ENCODE results near the gene AQP12B. TPM values are rescaled to one million over a fixed set of nuclear protein-coding genes. Genes with fewer than 3 reads are reported as not detected.

The AQP12B gene
- total RNA-seq, 1 donor from 2014 or later = not detected

DNA sequence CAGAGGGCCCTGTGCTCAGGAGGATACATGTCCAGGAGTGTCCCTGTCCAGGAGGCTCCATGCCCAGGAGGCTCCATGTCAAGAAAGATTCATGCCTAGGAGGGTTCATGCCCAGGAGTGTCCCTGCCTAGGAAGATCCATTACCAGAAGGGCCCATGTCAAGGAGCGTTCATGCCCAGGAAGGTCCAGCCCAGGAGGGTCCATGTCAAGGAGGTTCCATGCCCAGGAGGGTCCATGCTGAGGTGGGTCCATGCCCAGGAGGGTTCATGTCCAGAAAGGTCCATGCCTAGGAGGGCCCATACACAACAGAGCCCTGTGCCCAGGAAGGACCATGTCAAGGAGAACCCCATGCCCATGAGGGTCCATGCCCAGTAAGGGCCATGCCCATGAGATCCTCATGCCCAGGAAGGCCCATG is 50.4 kb downstream of the AQP12B start:
- no peak for DNase-seq (ENCODE audit: low spot score)
- Mint-ChIP-seq H3K4me3 (ENCODE audit: unreplicated experiment) (no peak overlapping the region), H3K9me3 (ENCODE audit: unreplicated experiment) (peaks cover 12% of the 10 kb centered on the region), H3K36me3 (ENCODE audit: low read depth, unreplicated experiment) (peaks cover 7% of the 10 kb centered on the region), H3K27ac (ENCODE audit: unreplicated experiment) (no peak overlapping the region), H3K4me1 (ENCODE audit: unreplicated experiment) (no peaks in the 10 kb centered on the region), H3K27me3 (ENCODE audit: unreplicated experiment) (peaks cover 12% of the 10 kb centered on the region)
- TF ChIP-seq, protein P1, sequence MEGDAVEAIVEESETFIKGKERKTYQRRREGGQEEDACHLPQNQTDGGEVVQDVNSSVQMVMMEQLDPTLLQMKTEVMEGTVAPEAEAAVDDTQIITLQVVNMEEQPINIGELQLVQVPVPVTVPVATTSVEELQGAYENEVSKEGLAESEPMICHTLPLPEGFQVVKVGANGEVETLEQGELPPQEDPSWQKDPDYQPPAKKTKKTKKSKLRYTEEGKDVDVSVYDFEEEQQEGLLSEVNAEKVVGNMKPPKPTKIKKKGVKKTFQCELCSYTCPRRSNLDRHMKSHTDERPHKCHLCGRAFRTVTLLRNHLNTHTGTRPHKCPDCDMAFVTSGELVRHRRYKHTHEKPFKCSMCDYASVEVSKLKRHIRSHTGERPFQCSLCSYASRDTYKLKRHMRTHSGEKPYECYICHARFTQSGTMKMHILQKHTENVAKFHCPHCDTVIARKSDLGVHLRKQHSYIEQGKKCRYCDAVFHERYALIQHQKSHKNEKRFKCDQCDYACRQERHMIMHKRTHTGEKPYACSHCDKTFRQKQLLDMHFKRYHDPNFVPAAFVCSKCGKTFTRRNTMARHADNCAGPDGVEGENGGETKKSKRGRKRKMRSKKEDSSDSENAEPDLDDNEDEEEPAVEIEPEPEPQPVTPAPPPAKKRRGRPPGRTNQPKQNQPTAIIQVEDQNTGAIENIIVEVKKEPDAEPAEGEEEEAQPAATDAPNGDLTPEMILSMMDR (IDR thresholded peaks at IDR 0.05; ENCODE audit: unreplicated experiment) = no peak

DNA sequence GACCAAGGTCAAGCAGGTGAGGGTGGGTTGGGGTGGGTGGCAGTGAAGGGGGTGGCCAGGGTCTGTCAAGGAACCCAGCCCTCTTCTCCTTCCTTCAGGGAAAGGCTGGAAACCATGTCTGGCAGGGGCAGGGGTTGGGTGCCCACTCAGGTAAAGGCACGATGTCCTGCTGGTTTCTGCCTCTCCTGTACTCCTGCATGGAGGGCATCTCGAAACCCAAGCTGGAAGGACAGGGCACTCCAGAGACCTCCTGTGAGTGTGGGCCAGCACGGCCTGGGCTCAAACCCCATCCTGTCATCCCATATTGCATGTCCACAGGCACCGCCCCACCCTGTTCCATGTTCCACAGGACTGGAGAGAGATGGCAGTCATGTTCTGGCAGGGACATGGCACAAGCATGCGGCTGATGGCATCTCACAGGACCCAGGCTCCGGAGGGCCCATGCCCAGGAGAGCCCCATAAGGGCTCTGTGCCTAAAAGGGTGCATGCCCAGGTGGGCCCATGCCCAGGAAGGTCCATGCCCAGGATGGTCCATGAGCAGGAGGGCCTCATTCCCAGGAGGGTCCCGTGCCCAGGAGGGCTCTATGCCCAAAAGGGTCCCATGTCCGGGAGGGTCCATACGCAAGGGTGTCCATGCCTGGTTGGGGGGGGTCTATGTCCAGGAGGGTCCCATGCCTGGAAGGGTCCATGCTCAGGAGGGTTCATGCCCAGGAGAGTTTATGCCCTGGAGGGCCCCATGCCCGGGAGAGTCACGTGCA is 51.0 kb downstream of the AQP12B start:
- H3K27ac Mint-ChIP-seq (ENCODE audit: unreplicated experiment) = no peak overlapping the region
- H3K9me3 Mint-ChIP-seq (ENCODE audit: unreplicated experiment) = peaks cover 12% of the 10 kb centered on the region
- H3K27me3 Mint-ChIP-seq (ENCODE audit: unreplicated experiment) = peaks cover 10% of the 10 kb centered on the region
- no peaks in the 10 kb centered on the region for H3K4me1 Mint-ChIP-seq (ENCODE audit: unreplicated experiment)
- TF ChIP-seq, protein P1 (IDR thresholded peaks at IDR 0.05; ENCODE audit: unreplicated experiment) = no peak
- H3K36me3 Mint-ChIP-seq (ENCODE audit: low read depth, unreplicated experiment) = peaks cover 7% of the 10 kb centered on the region
- no peak for DNase-seq (ENCODE audit: low spot score)
- no peak overlapping the region for H3K4me3 Mint-ChIP-seq (ENCODE audit: unreplicated experiment)

DNA sequence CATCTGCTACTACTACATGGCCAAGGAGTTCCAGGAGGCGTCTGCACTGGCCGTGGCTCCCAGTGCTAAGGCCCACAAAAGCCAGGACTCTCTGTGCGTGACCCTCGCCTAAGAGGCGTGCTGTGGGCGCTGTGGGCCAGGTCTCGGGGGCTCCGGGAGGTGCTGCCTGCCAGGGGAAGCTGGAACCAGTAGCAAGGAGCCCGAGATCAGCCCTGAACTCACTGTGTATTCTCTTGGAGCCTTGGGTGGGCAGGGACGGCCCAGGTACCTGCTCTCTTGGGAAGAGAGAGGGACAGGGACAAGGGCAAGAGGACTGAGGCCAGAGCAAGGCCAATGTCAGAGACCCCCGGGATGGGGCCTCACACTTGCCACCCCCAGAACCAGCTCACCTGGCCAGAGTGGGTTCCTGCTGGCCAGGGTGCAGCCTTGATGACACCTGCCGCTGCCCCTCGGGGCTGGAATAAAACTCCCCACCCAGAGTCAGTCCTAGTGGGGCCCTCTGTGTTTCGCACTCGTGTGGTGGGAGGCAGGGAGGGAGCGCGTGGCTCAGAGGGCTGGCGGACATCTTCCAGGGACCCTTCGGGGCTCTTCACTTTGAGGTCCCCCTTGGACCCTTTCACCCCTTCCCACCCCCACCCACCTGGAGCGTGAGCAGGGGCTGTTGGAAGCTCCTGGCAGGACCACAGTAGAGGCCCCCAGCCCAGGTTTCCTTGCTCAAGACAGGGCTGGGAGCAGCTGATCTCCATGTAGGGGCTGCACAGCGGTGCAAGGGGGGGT is 51.7 kb downstream of the AQP12B start:
- Mint-ChIP-seq H3K27me3 (ENCODE audit: unreplicated experiment) (peaks cover 10% of the 10 kb centered on the region), H3K27ac (ENCODE audit: unreplicated experiment) (no peak overlapping the region), H3K4me1 (ENCODE audit: unreplicated experiment) (no peaks in the 10 kb centered on the region), H3K4me3 (ENCODE audit: unreplicated experiment) (no peak overlapping the region), H3K36me3 (ENCODE audit: low read depth, unreplicated experiment) (peaks cover 7% of the 10 kb centered on the region), H3K9me3 (ENCODE audit: unreplicated experiment) (peaks cover 12% of the 10 kb centered on the region)
- TF ChIP-seq, protein P1 (IDR thresholded peaks at IDR 0.05; ENCODE audit: unreplicated experiment) = no peak
- DNase-seq (ENCODE audit: low spot score) = no peak

DNA sequence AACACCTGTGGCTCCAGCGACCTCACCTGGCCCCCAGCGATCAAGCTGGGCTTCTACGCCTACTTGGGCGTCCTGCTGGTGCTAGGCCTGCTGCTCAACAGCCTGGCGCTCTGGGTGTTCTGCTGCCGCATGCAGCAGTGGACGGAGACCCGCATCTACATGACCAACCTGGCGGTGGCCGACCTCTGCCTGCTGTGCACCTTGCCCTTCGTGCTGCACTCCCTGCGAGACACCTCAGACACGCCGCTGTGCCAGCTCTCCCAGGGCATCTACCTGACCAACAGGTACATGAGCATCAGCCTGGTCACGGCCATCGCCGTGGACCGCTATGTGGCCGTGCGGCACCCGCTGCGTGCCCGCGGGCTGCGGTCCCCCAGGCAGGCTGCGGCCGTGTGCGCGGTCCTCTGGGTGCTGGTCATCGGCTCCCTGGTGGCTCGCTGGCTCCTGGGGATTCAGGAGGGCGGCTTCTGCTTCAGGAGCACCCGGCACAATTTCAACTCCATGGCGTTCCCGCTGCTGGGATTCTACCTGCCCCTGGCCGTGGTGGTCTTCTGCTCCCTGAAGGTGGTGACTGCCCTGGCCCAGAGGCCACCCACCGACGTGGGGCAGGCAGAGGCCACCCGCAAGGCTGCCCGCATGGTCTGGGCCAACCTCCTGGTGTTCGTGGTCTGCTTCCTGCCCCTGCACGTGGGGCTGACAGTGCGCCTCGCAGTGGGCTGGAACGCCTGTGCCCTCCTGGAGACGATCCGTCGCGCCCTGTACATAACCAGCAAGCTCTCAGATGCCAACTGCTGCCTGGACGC is 52.5 kb downstream of the AQP12B start:
- Mint-ChIP-seq H3K36me3 (ENCODE audit: low read depth, unreplicated experiment) (peaks cover 7% of the 10 kb centered on the region), H3K4me1 (ENCODE audit: unreplicated experiment) (no peaks in the 10 kb centered on the region), H3K4me3 (ENCODE audit: unreplicated experiment) (no peak overlapping the region), H3K27me3 (ENCODE audit: unreplicated experiment) (peaks cover 9% of the 10 kb centered on the region), H3K9me3 (ENCODE audit: unreplicated experiment) (peaks cover 12% of the 10 kb centered on the region), H3K27ac (ENCODE audit: unreplicated experiment) (no peak overlapping the region)
- TF ChIP-seq, protein P1 (IDR thresholded peaks at IDR 0.05; ENCODE audit: unreplicated experiment) = no peak
- no peak for DNase-seq (ENCODE audit: low spot score)

Data from endothelial cell (in vitro differentiated cells).